HG03060 (cell line): ENCODE measurements around the gene FGD4.
"Not testable (repeated sequence)": the region's sequence is repeated elsewhere in the genome, so short reads cannot be mapped to it uniquely, and the experiment has no call there.

Experiments
- ATAC-seq: cut with Tn5 transposase; IDR thresholded peaks from one replicate; pipeline ENCODE4 v1.9.1; 2021; ENCODE audit warnings: low read depth, moderate number of reproducible peaks; ENCODE audit not compliant: unreplicated experiment

Gene FGD4

GRCh38 chr12:32548691-32549281 is 149.4 kb downstream of the FGD4 start:
- ATAC-seq, result no peak

- no peak for ATAC-seq
Measured at GRCh38 chr12:32549675-32550079, 150.3 kb downstream of the FGD4 start.

GRCh38 chr12:32551058-32551457 is 151.7 kb downstream of the FGD4 start:
- ATAC-seq, result no peak

- peak; percentile 98 for ATAC-seq
Measured at GRCh38 chr12:32558903-32559302, 159.5 kb downstream of the FGD4 start.

GRCh38 chr12:32559434-32559833 is 160.1 kb downstream of the FGD4 start:
- ATAC-seq, result no peak

GRCh38 chr12:32560520-32560919 is 161.2 kb downstream of the FGD4 start:
- no peak for ATAC-seq

- no peak for ATAC-seq
Measured at GRCh38 chr12:32561931-32562341, 162.6 kb downstream of the FGD4 start.

- ATAC-seq, result not testable (repeated sequence)
Measured at GRCh38 chr12:32562413-32562812, 163.1 kb downstream of the FGD4 start.

- ATAC-seq, result no peak
Measured at GRCh38 chr12:32566663-32567295, 167.4 kb downstream of the FGD4 start.

- no peak for ATAC-seq
Measured at GRCh38 chr12:32567296-32567674, 167.9 kb downstream of the FGD4 start.

GRCh38 chr12:32568228-32568627 is 168.9 kb downstream of the FGD4 start:
- ATAC-seq, result no peak

- no peak for ATAC-seq
Measured at GRCh38 chr12:32569259-32569658, 169.9 kb downstream of the FGD4 start.

- ATAC-seq, result no peak
Measured at GRCh38 chr12:32574585-32574984, 175.2 kb downstream of the FGD4 start.

- ATAC-seq, result no peak
Measured at GRCh38 chr12:32577328-32577727, 178.0 kb downstream of the FGD4 start.

- ATAC-seq, result no peak
Measured at GRCh38 chr12:32583534-32583933, 184.2 kb downstream of the FGD4 start.

- ATAC-seq, result no peak
Measured at GRCh38 chr12:32585680-32586079, 186.3 kb downstream of the FGD4 start.

- no peak for ATAC-seq
Measured at GRCh38 chr12:32586390-32586789, 187.0 kb downstream of the FGD4 start.

GRCh38 chr12:32587581-32588495 is 188.5 kb downstream of the FGD4 start:
- ATAC-seq, result no peak

GRCh38 chr12:32588604-32589003 is 189.2 kb downstream of the FGD4 start:
- ATAC-seq, result no peak

GRCh38 chr12:32589165-32589865 is 190.0 kb downstream of the FGD4 start:
- ATAC-seq, result no peak

GRCh38 chr12:32595251-32595650 is 195.9 kb downstream of the FGD4 start:
- ATAC-seq, result no peak
